Heart left ventricle (tissue), 13 donors: ENCODE results near the gene KDM1B.

Experiments
- CTCF ChIP-seq, 12 donors: fragments of 200-600 bp; sonication (generic) in 4 of 12; IDR thresholded peaks; one replicate each; pipeline versions ENCODE4 v1.5.0 to v1.8.0; 2018 to 2022; ENCODE audit warnings: antibody characterized with exemption in 12 of 12, mild to moderate bottlenecking in 5 of 12
- POLR2A ChIP-seq, 2 donors: fragments of 450-650 bp; IDR thresholded peaks; one replicate each; pipeline ENCODE4 v1.6.1; 2017; ENCODE audit warnings: antibody characterized with exemption in 2 of 2, mild to moderate bottlenecking in 2 of 2, moderate library complexity in 2 of 2
- donor health status: ischemic (EF 13 %, LVEDD 7.1; RV severe dilation, severe dysfunction).
- donor health status: DM: no; HTN: yes; CAD: no.
- donor health status: DM: no; HTN: no; CAD: no.
- donor health status: ischemic (EF 25% LVEDD 6.9; RV normal size, moderate dysfunction).
- donor health status: ischemic (EF 25% LVEDD 5.7; RV mildly dilated, moderate dysfunction).
- donor health status: ischemic (EF 35%, LVEDD 5.7; RV mildly dilated, moderate dysfunction).
- donor health status: nonischemic (EF 11% LVEDD 7.7; RV severe dilation, severe dysfunction).
- donor health status: DM: yes; HTN: yes; CAD: no.
- donor health status: PGD.
- donor health status: ischemic (EF 29% LVEDD 5.4; RV normal size, mild dysfunction).
- donor health status: nonischemic (EF 23%, LVEDD 6.1; RV moderate dilation, normal function).

DNA sequence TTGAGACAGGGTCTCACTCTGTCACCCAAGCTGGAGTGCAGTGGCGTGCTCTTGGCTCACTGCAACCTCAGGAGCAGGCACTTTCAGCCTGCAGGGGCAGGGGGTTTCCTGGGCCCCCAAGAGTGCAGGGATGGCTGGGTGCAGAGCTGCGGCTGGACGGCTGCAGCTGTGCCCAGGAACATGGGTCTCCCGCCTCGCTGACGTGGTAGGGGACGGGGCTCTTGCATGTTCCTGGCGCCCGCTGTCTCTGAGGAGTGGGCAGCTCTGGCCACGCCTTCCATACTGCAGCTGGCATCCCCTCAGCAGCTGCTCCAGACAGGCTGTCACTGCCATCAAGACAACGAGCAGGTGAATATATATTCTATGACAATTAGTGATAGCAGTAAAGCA, 111.3 kb downstream of the KDM1B start:
- TF ChIP-seq CTCF (IDR thresholded peaks at IDR 0.05) (no peak), POLR2A (IDR thresholded peaks at IDR 0.05) (no peak)
